IgD-negative memory B cell (primary cell): ENCODE data around the gene EHMT2. TPM values are rescaled to one million over a fixed set of nuclear protein-coding genes. Genes with fewer than 3 reads are reported as not detected.

Source experiments
- H3K27ac Mint-ChIP-seq, 3 donors: one replicate each; pipeline ENCODE4 v1.8.0; 2020 to 2022; ENCODE audit warnings: mild to moderate bottlenecking in 3 of 3, mixed read lengths in 3 of 3, moderate library complexity in 1 of 3
- H3K27me3 Mint-ChIP-seq: one replicate; pipeline ENCODE4 v1.8.0; 2021; ENCODE audit warnings: mixed read lengths
- H3K36me3 Mint-ChIP-seq: one replicate; pipeline ENCODE4 v1.8.0; 2020; ENCODE audit warnings: mild to moderate bottlenecking, mixed read lengths
- H3K4me1 Mint-ChIP-seq, 3 donors: one replicate each; pipeline ENCODE4 v1.8.0; 2020 to 2022; ENCODE audit warnings: mixed read lengths in 3 of 3, mild to moderate bottlenecking in 1 of 3
- H3K4me3 Mint-ChIP-seq, 4 donors: one replicate each; pipeline ENCODE4 v1.8.0; 2020 to 2022; ENCODE audit warnings: mild to moderate bottlenecking in 4 of 4, mixed read lengths in 4 of 4, moderate library complexity in 3 of 4
- H3K9me3 Mint-ChIP-seq, 3 donors: one replicate each; pipeline ENCODE4 v1.8.0; 2020 to 2021; ENCODE audit warnings: mixed read lengths in 3 of 3, mild to moderate bottlenecking in 1 of 3
- polyA plus RNA-seq: library from polyadenylated mRNA; unstranded; fragments of 300-500 nt; fragmentation: Illumina TruSeq; gene quantifications from one replicate; pipeline ENCODE4 v1.2.3, GENCODE V29; 2021

EHMT2 gene
- polyA plus RNA-seq, 1 donor from 2014 or later, result 49.3 TPM

DNA sequence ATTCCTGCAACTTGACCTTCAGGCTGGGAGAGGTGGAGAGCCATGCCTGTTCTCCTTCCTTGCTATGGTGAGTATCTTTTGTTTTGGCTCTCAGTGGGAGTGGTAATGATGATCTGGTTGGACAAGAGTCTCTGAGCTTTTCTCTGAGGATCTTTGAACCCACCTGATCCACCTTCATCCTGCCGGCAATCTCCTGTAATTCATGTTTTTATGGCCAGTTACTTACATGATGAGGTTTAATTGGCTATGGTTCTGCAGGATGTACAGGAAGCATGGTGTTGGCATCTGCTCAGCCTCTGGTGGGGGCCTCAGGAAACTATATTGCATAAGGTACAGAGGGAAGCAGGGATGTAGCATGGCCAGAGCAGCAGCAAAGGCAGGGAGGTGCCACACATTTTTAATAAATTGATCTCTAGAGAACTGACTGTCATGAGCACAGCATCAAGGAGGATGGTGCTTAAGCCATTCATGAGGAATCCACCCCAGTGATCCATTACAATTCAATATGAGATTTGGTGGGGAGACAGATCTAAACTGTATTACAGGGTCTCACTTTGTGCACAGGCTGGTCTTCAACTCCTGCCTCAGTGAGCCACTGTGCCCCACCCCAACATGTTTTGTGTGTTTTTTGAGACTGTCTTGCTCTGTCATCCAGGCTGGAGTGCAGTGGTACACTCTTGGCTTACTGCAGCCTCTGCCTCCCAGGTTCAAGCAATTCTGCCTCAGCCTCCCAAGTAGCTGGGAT lies 60.0 kb downstream of the EHMT2 start:
- peak overlapping the region; percentile 98 to 100 (median 99) for H3K27ac Mint-ChIP-seq
- H3K27me3 Mint-ChIP-seq, result no peaks in the 10 kb centered on the region
- H3K4me3 Mint-ChIP-seq, result peak overlapping the region; percentile 95 to 98 (median 96)
- H3K36me3 Mint-ChIP-seq, result peaks cover 2% of the 10 kb centered on the region
- no peaks in the 10 kb centered on the region for H3K9me3 Mint-ChIP-seq
- peaks cover 22 to 34% (median 34%) of the 10 kb centered on the region in 3 donors for H3K4me1 Mint-ChIP-seq

DNA sequence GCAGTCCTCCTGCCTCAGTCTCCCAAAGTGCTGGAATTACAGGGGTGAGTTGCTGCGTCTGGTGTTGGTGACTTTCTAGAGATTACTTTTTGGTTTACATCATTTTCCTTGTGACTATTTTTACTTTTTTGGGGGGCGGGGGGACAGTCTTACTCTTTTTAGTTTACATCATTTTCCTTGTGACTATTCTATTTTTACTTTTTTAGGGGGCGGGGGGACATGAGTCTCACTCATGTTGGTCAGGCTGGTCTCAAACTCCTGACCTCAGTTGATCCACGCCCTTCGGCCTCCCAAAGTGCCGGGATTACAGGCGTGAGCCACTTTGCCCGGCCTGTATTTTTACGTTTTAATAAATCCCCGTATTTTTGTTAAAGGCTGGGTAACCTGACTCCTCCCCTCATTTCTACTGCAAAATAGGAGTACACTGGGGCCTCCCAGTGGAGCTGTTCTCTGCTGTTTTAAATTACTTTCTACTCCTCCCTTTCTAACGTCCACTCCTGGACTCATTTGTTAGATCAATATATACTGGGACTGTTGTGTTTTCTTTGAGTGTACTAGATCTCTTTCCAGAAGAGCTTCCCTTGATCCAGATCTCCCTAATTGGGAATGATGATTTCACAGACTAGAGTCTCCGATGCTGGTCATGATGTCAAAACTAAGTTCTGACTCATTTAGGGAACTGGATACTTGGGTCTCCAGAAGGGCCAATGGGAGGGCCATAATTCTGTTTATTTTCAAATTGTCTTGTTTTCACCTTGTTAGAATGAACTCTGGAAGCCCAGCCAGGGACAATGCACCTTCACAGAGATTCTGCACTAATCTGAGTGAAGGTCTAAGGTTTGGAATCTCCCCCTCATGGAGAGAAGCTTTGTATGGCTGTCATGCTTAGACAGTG lies 60.8 kb downstream of the EHMT2 start:
- peak overlapping the region; percentile 98 to 100 (median 99) for H3K27ac Mint-ChIP-seq
- peaks cover 22 to 34% (median 34%) of the 10 kb centered on the region in 3 donors for H3K4me1 Mint-ChIP-seq
- H3K36me3 Mint-ChIP-seq, result peaks cover 2% of the 10 kb centered on the region
- H3K9me3 Mint-ChIP-seq, result no peaks in the 10 kb centered on the region
- peak overlapping the region; percentile 95 to 98 (median 96) for H3K4me3 Mint-ChIP-seq
- no peaks in the 10 kb centered on the region for H3K27me3 Mint-ChIP-seq

DNA sequence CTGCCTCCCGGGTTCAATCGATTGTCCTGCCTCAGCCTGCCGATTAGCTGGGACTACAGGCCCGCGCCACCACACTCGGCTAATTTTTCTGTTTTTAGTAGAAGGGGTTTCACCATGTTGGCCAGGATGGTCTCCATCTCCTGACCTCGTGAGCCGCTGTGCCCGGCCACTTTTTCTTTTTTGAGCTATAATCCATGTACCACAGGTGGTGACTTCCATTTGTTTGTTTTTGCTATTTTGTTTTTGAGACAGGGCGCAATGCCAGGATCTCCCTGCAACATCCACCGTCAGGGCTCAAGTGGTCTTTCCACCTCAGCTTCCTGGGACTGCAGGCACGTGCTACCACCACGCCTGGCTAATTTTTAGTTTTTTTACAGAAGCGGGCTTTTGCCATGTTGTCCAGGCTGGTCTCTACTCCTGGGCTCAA lies 61.4 kb downstream of the EHMT2 start:
- H3K9me3 Mint-ChIP-seq, result no peaks in the 10 kb centered on the region
- peaks cover 23 to 36% (median 34%) of the 10 kb centered on the region in 3 donors for H3K4me1 Mint-ChIP-seq
- peaks cover 2% of the 10 kb centered on the region for H3K36me3 Mint-ChIP-seq
- peak overlapping the region; percentile 95 to 98 (median 96) for H3K4me3 Mint-ChIP-seq
- H3K27ac Mint-ChIP-seq, result peak overlapping the region; percentile 98 to 100 (median 99)
- H3K27me3 Mint-ChIP-seq, result no peaks in the 10 kb centered on the region

DNA sequence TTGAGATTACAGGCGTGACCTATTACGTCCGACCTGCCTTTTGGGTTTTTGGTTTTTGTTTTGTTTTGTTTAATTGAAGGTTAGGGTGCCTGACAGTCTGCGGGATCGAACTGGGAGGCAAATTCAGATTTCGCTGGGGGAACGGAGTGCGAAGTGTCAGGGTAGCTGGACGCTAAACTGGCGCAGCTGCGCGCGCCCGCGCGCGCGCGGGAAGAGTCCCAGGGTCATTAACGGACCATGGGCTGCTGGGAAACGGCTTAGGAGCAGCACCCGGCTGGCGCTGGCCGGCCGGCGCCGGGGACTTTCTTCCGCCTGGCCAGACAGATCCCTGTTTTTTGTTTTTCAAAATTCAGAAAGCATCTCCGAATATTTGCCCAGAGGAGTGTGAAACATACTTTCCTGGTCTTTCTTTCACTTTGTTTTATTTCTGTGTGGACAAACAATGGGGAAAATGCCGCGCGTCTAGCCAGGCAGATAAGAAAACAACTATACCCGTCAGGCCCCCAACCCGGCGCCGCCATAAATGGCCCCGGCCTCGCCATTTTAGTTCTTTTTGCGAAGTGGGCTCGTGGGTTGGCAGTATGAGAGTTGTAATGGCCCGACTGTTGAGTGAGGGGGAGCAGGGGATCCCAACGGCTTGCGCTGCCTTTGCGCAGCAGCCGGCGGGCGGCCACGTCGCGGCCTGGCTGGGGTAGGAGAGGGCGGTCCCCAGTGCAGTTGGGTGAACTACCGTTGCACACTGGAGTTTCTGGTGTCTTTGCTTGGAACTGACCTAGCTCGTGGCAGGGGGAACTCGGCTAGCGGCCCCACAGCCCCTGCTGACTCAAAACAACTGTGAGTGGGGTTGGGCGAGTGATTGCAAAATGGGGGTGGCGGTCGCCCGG lies 62.9 kb downstream of the EHMT2 start:
- Mint-ChIP-seq H3K9me3 (no peaks in the 10 kb centered on the region), H3K4me1 (peaks cover 30 to 41% (median 40%) of the 10 kb centered on the region in 3 donors), H3K36me3 (peaks cover 2% of the 10 kb centered on the region), H3K27me3 (no peaks in the 10 kb centered on the region), H3K4me3 (peak overlapping the region; percentile 95 to 98 (median 96)), H3K27ac (peak overlapping the region; percentile 98 to 100 (median 99))

DNA sequence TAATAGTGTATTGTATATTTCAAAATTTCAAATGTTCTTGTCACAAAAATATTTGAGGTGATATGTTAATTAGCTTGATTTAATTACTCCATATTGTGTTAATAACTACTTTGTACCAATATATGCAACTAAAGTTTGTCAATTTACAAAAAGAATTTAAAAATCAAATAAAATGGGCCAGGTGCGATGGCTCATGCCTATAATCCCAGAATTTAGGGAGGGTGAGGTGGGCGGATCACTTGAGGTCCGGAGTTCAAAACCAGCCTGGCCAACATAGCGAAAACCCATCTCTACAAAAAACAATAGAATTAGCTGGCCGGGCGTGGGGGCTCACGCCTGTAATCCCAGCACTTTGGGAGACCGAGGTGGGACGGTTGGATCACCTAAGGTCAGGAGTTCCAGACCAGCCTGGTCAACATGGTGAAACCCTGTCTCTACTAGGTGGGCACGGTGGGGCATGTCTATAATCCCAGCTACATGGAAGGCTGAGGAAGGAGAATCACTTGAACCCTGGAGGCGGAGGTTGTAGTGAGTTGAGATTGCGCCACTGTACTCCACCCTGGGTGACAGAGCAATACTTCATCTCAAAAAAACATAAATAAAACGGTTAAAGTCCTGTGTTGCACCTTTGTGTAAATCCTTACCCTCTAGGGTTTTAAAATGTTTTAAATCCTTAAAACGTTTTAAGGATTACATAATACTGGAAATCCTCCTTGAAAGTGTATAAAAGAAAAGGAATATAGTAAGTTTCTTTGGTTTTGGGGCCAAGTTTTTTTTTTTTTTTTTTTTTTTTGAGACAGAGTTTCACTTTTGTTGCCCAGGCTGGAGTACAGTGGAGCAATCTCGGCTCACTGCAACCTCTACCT lies 65.9 kb downstream of the EHMT2 start:
- Mint-ChIP-seq H3K36me3 (no peaks in the 10 kb centered on the region), H3K27me3 (no peaks in the 10 kb centered on the region), H3K4me3 (peak overlapping the region; percentile 91 to 97 (median 96)), H3K9me3 (no peaks in the 10 kb centered on the region), H3K4me1 (peaks cover 22 to 32% (median 30%) of the 10 kb centered on the region in 3 donors), H3K27ac (peak overlapping the region in 1 of 3 donors; percentile 83)

DNA sequence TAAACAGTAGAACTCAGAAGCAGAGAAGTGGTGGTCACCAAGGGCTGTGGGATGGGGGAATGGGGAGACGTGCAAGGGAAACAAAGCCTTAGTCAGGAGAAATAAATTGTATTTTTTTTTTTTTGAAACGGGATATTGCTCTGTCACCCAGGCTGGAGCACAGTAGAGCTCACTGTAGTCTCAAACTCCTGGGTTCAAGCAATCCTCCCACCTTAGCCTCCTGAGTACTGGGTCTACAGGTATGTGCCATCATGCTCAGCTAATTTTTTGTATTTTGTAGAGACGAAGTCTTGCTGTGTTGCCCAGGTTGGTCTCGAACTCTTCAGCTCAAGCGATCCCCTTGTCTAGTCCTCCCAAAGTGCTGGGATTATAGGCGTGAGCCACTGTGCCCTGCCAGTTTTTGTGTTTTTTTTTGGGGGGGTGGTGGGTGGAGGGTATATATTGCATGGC lies 66.6 kb downstream of the EHMT2 start:
- peak overlapping the region; percentile 91 to 97 (median 96) for H3K4me3 Mint-ChIP-seq
- H3K9me3 Mint-ChIP-seq, result no peaks in the 10 kb centered on the region
- no peaks in the 10 kb centered on the region for H3K27me3 Mint-ChIP-seq
- no peaks in the 10 kb centered on the region for H3K36me3 Mint-ChIP-seq
- H3K4me1 Mint-ChIP-seq, result peaks cover 17 to 31% (median 23%) of the 10 kb centered on the region in 3 donors
- peak overlapping the region; percentile 82 to 95 (median 83) for H3K27ac Mint-ChIP-seq

Other genes starting within 250 kb of the EHMT2 start
- gene BAG6, start 245.0 kb downstream of the EHMT2 start, polyA plus RNA-seq, result 30.9 TPM
- gene APOM, start 241.8 kb downstream of the EHMT2 start, polyA plus RNA-seq, result 8.5 TPM
- gene C6orf47, start 236.9 kb downstream of the EHMT2 start, polyA plus RNA-seq, result 28.1 TPM
- gene GPANK1, start 232.7 kb downstream of the EHMT2 start, polyA plus RNA-seq, result 24.1 TPM
- 268 TPM for gene CSNK2B, start 231.6 kb downstream of the EHMT2 start, polyA plus RNA-seq
- 0.49 TPM for gene LY6G5B, start 227.7 kb downstream of the EHMT2 start, polyA plus RNA-seq
- 3.2 TPM for gene LY6G5C, start 216.6 kb downstream of the EHMT2 start, polyA plus RNA-seq
- gene ABHD16A, start 194.4 kb downstream of the EHMT2 start, polyA plus RNA-seq, result 40.1 TPM
- 0.95 TPM for gene LY6G6F, start 190.8 kb downstream of the EHMT2 start, polyA plus RNA-seq
- not detected for gene LY6G6D, start 182.3 kb downstream of the EHMT2 start, polyA plus RNA-seq
- gene LY6G6C, start 176.0 kb downstream of the EHMT2 start, polyA plus RNA-seq, result not detected
- gene MPIG6B, start 174.3 kb downstream of the EHMT2 start, polyA plus RNA-seq, result 1.8 TPM
- gene DDAH2, start 168.4 kb downstream of the EHMT2 start, polyA plus RNA-seq, result 119 TPM
- gene CLIC1, start 161.2 kb downstream of the EHMT2 start, polyA plus RNA-seq, result 861 TPM
- gene MSH5, start 157.7 kb downstream of the EHMT2 start, polyA plus RNA-seq, result 4.2 TPM
- gene SAPCD1, start 135.0 kb downstream of the EHMT2 start, polyA plus RNA-seq, result not detected
- gene VWA7, start 120.4 kb downstream of the EHMT2 start, polyA plus RNA-seq, result 2.6 TPM
- 83.0 TPM for gene VARS1, start 101.9 kb downstream of the EHMT2 start, polyA plus RNA-seq
- gene LSM2, start 90.7 kb downstream of the EHMT2 start, polyA plus RNA-seq, result 100 TPM
- gene HSPA1L, start 82.4 kb downstream of the EHMT2 start, polyA plus RNA-seq, result 1.2 TPM
- gene HSPA1A, start 82.2 kb downstream of the EHMT2 start, polyA plus RNA-seq, result 49.5 TPM
- 5.7 TPM for gene HSPA1B, start 70.0 kb downstream of the EHMT2 start, polyA plus RNA-seq
- gene NEU1, start 34.9 kb downstream of the EHMT2 start, polyA plus RNA-seq, result 25.0 TPM
- gene SLC44A4, start 18.7 kb downstream of the EHMT2 start, polyA plus RNA-seq, result not detected
- gene ZBTB12, start 4.4 kb upstream of the EHMT2 start, polyA plus RNA-seq, result not detected
- gene C2, start 30.0 kb upstream of the EHMT2 start, polyA plus RNA-seq, result not detected
- gene CFB, start 48.4 kb upstream of the EHMT2 start, polyA plus RNA-seq, result not detected
- gene NELFE, start 61.3 kb upstream of the EHMT2 start, polyA plus RNA-seq, result 51.3 TPM
- 12.7 TPM for gene SKIC2, start 61.5 kb upstream of the EHMT2 start, polyA plus RNA-seq
- 16.2 TPM for gene DXO, start 74.4 kb upstream of the EHMT2 start, polyA plus RNA-seq
- gene C4A, start 84.4 kb upstream of the EHMT2 start, polyA plus RNA-seq, result 0.23 TPM
- gene C4B, start 117.1 kb upstream of the EHMT2 start, polyA plus RNA-seq, result not detected
- gene CYP21A2, start 140.7 kb upstream of the EHMT2 start, polyA plus RNA-seq, result not detected
- 0.21 TPM for gene TNXB, start 211.6 kb upstream of the EHMT2 start, polyA plus RNA-seq
- gene ATF6B, start 230.5 kb upstream of the EHMT2 start, polyA plus RNA-seq, result 25.5 TPM
- gene FKBPL, start 232.6 kb upstream of the EHMT2 start, polyA plus RNA-seq, result 4.1 TPM